GM23248 (cell line): ENCODE results near the gene HOXB3. TPM values are rescaled to one million over a fixed set of nuclear protein-coding genes. Genes with fewer than 3 reads are reported as not detected.

ENCODE experiments used
- DNase-seq: peaks from one replicate; pipeline ENCODE4 v3.0.0-alpha.2; 2015
- H2AFZ ChIP-seq: fragments of 200-600 bp; sonication (generic); 2 replicates; pipeline ENCODE4 v1.6.1; 2016; ENCODE audit warnings: antibody characterized with exemption
- H3F3A ChIP-seq: fragments of 200-600 bp; sonication (generic); 2 replicates; pipeline ENCODE4 v1.6.1; 2016; ENCODE audit warnings: mild to moderate bottlenecking, antibody characterized with exemption, mixed run types; ENCODE audit not compliant: insufficient read depth
- H3K27ac ChIP-seq: fragments of 200-600 bp; sonication (generic); 2 replicates; pipeline ENCODE4 v1.5.1; 2016; ENCODE audit warnings: mild to moderate bottlenecking
- H3K27me3 ChIP-seq: fragments of 200-600 bp; sonication (generic); replicated peaks from 2 replicates; pipeline ENCODE4 v1.6.1; 2016; ENCODE audit warnings: mild to moderate bottlenecking; ENCODE audit not compliant: insufficient read depth
- H3K36me3 ChIP-seq: fragments of 200-600 bp; sonication (generic); 2 replicates; pipeline ENCODE4 v1.6.1; 2016; ENCODE audit warnings: low read depth, mild to moderate bottlenecking
- H3K4me1 ChIP-seq: fragments of 200-600 bp; sonication (generic); 2 replicates; pipeline ENCODE4 v1.6.1; 2016; ENCODE audit warnings: mild to moderate bottlenecking; ENCODE audit not compliant: insufficient read depth
- H3K4me2 ChIP-seq: fragments of 200-600 bp; sonication (generic); one replicate; pipeline ENCODE4 v1.6.1; 2016; ENCODE audit warnings: mild to moderate bottlenecking; ENCODE audit not compliant: unreplicated experiment
- H3K4me3 ChIP-seq: fragments of 200-600 bp; sonication (generic); 2 replicates; pipeline ENCODE4 v1.5.1; 2016; ENCODE audit warnings: mild to moderate bottlenecking
- H3K79me2 ChIP-seq: fragments of 200-600 bp; sonication (generic); 2 replicates; pipeline ENCODE4 v1.6.1; 2016; ENCODE audit warnings: mild to moderate bottlenecking; ENCODE audit not compliant: insufficient read depth
- H3K9ac ChIP-seq: fragments of 200-600 bp; sonication (generic); 2 replicates; pipeline ENCODE4 v1.6.1; 2016; ENCODE audit warnings: mild to moderate bottlenecking
- H3K9me2 ChIP-seq: fragments of 200-600 bp; sonication (generic); 2 replicates; pipeline ENCODE4 v1.6.1; 2016; ENCODE audit warnings: mixed run types, mild to moderate bottlenecking, moderate library complexity; ENCODE audit not compliant: insufficient read depth
- H3K9me3 ChIP-seq: fragments of 200-600 bp; sonication (generic); one replicate; pipeline ENCODE4 v1.6.1; 2017; ENCODE audit warnings: low read depth
- H4K20me1 ChIP-seq: fragments of 200-600 bp; sonication (generic); 2 replicates; pipeline ENCODE4 v1.6.0; 2016; ENCODE audit not compliant: insufficient read depth
- EZH2 ChIP-seq: fragments of 200-600 bp; sonication (generic); IDR thresholded peaks from 2 replicates; pipeline ENCODE4 v1.6.1; 2018; ENCODE audit warnings: antibody characterized with exemption, mild to moderate bottlenecking; ENCODE audit not compliant: insufficient read depth, poor library complexity, severe bottlenecking
- EZH2phosphoT487 ChIP-seq: fragments of 200-600 bp; sonication (generic); IDR thresholded peaks from 2 replicates; pipeline ENCODE4 v1.6.1; 2018; ENCODE audit warnings: antibody characterized with exemption, moderate library complexity, mild to moderate bottlenecking, low read depth; ENCODE audit not compliant: insufficient read depth
- WGBS, 2 experiments: methylation state at CpG; one replicate each; pipeline ENCODE4 v1.1.6; 2015 to 2017; ENCODE audit warnings: low lambda C conversion rate in 2 of 2, low coverage in 1 of 2; ENCODE audit errors: missing lambda C conversion rate in 2 of 2; 5-methylcytosine and 5-hydroxymethylcytosine counted together
- in situ Hi-C: fragments of 300-500 bp; cut with MboI; formaldehyde crosslinking; loops from 2 replicates; pipeline ENCODE4 v1.15.0; 2020
- polyA plus RNA-seq: library from polyadenylated mRNA; unstranded; fragments of >200 nt; fragmentation: Nextera tagmentation; extraction: Ambion mirVana; gene quantifications from 2 replicates; pipeline ENCODE4 v1.2.1, GENCODE V29; 2016
- total RNA-seq: library from RNA; depleted of rRNA; stranded (reverse); fragments of >200 nt; shearing (Covaris generic); gene quantifications from 2 replicates; pipeline ENCODE4 v1.2.3, GENCODE V29; 2014

Gene HOXB3
- total and polyA plus RNA-seq, 2 experiments from 2014 or later: 1.9 to 2.4 TPM

DNA sequence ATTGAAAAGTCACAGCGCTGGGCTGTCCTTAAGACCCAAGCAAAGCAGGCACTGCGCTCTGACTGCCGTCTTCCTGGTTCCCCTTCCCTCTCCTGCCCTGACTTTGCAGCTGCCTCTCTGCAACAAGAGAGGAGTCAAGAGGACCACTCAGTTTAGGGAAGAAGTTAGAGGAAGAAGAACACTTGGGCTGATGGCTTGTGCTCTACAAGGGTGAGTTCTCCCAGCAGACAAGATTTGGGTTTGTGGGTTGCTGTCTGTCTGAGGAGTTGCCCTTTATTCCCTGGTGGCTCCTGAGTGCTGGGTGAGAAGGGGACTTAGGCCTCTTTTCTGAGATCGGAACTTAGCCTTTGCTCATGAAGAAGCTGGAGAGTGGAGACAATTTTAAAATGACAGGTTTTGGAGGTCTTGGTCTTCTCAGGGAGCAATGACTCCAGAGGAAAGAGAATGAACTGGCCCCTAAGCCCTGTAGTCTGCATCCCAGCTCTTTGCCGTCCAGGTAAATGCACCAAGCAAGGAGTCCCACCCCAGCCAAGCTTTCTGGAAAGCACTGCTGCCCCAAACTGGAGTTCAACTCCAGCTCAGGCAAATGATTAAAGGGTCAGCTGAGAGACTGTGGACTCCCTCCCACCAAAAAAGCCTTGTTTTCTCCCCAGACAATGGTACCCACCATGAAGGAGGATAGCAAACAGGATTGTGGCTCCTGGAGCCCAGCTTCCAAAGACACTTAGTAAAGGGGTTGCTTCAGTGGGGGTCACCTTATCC, 38.8 kb upstream of the HOXB3 start:
- Histone ChIP-seq H3K27me3 (peaks cover 98% of the 10 kb centered on the region), H3K4me2 (no peak overlapping the region), H3K4me3 (no peak overlapping the region), H3K9ac (no peak overlapping the region), H2AFZ (no peak overlapping the region), H3K27ac (no peak overlapping the region), H3K9me3 (no peaks in the 10 kb centered on the region), H3K36me3 (no peaks in the 10 kb centered on the region), H3F3A (no peaks in the 10 kb centered on the region), H3K79me2 (no peaks in the 10 kb centered on the region), H4K20me1 (no peaks in the 10 kb centered on the region), H3K4me1 (no peaks in the 10 kb centered on the region), H3K9me2 (no peaks in the 10 kb centered on the region)
- 29 to 30% methylated on average over 5 of the region's 5 CpGs for WGBS, 2 experiments
- in situ Hi-C loops: no loop called here
- DNase-seq: no peak
- TF ChIP-seq EZH2phosphoT487: no peak
- no peak for TF ChIP-seq EZH2

DNA sequence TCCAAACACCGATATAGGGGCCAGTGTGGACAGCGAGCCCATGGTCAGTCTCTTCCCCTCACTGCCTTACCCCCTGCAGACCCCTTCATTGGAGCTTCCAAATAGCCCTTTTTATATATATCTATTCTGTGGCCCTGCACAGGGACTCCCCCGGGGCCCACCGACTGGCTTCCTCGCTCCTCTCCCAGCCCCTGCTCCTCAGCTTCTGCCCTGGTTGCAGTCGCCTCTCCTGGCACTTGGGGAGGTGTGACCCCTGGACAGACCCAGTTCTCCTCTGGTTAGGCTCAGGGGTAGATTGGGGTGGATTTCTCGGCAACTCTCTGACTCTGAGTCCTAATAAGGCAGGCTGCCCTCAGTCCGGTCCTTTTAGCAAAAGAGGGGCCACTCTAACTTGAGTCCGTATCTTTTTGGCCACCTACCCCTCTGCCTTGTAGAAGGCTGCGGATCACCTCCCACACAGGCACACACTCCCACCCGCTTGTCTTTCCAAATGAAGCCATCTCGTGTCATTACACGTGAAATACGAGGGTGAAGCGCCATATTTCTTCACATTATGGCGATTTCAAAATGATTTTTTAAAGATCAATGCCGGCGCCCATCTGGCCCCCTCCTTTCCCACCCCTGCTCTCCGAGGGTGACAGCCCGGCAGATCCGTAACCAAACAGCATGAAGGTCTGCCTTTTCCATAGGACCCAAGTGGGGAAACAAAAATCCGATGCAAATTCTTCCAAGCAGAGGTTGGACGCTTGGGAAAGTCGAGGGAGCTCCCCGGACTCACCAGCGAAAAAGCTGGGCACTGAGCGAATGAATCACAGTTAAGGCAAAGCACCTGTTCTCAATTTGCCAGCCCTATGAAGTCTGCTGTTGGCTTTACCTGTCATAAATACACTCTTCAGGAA, 37.8 kb upstream of the HOXB3 start:
- Histone ChIP-seq H3K9me3 (no peaks in the 10 kb centered on the region), H3K4me3 (no peak overlapping the region), H3K4me1 (no peaks in the 10 kb centered on the region), H4K20me1 (no peaks in the 10 kb centered on the region), H3K36me3 (no peaks in the 10 kb centered on the region), H2AFZ (no peak overlapping the region), H3K27ac (no peak overlapping the region), H3F3A (no peaks in the 10 kb centered on the region), H3K79me2 (no peaks in the 10 kb centered on the region), H3K27me3 (peaks cover 98% of the 10 kb centered on the region), H3K9me2 (no peaks in the 10 kb centered on the region), H3K9ac (no peak overlapping the region), H3K4me2 (no peak overlapping the region)
- WGBS, 2 experiments: 10 to 11% methylated on average over 27 of the region's 27 CpGs
- DNase-seq: no peak
- in situ Hi-C loops: no loop called here
- no peak for TF ChIP-seq EZH2phosphoT487
- TF ChIP-seq EZH2: no peak

DNA sequence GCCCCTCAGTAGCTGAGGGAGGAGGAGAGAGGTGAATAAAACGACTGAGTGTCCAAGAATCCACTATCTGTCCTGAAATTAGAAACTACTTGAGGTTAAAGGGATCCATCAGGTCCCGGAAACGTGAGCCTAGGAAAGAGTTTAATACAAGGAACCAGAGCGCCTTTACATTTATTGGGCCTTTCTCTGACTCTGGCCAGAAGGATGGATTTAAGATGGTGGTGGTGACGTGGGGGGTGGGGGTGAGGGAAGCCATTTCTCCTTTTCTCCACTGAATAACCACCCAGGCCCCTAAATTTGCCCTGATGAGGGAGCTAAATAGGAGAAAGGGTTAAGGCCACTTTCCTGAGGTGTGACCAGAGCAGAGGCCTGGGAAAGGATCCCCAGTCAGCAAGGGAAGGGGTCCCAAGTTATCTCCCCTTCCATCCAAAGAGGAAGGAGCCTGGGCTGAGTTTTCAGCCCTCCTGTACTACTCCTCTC, 37.1 kb upstream of the HOXB3 start:
- H3K4me3 ChIP-seq: no peak overlapping the region
- H3K4me1 ChIP-seq: no peaks in the 10 kb centered on the region
- in situ Hi-C loops: no loop called here
- no peaks in the 10 kb centered on the region for H3K79me2 ChIP-seq
- no peak overlapping the region for H3K4me2 ChIP-seq
- no peaks in the 10 kb centered on the region for H3K9me2 ChIP-seq
- 19 to 25% methylated on average over 5 of the region's 5 CpGs for WGBS, 2 experiments
- H4K20me1 ChIP-seq: no peaks in the 10 kb centered on the region
- peaks cover 98% of the 10 kb centered on the region for H3K27me3 ChIP-seq
- H3K36me3 ChIP-seq: no peaks in the 10 kb centered on the region
- no peak for DNase-seq
- H3K9ac ChIP-seq: no peak overlapping the region
- TF ChIP-seq EZH2: no peak
- TF ChIP-seq EZH2phosphoT487: 0 out of 2 replicates have a peak, but pooled peaks have one; percentile 58
- no peaks in the 10 kb centered on the region for H3K9me3 ChIP-seq
- H2AFZ ChIP-seq: no peak overlapping the region
- no peaks in the 10 kb centered on the region for H3F3A ChIP-seq
- H3K27ac ChIP-seq: no peak overlapping the region

DNA sequence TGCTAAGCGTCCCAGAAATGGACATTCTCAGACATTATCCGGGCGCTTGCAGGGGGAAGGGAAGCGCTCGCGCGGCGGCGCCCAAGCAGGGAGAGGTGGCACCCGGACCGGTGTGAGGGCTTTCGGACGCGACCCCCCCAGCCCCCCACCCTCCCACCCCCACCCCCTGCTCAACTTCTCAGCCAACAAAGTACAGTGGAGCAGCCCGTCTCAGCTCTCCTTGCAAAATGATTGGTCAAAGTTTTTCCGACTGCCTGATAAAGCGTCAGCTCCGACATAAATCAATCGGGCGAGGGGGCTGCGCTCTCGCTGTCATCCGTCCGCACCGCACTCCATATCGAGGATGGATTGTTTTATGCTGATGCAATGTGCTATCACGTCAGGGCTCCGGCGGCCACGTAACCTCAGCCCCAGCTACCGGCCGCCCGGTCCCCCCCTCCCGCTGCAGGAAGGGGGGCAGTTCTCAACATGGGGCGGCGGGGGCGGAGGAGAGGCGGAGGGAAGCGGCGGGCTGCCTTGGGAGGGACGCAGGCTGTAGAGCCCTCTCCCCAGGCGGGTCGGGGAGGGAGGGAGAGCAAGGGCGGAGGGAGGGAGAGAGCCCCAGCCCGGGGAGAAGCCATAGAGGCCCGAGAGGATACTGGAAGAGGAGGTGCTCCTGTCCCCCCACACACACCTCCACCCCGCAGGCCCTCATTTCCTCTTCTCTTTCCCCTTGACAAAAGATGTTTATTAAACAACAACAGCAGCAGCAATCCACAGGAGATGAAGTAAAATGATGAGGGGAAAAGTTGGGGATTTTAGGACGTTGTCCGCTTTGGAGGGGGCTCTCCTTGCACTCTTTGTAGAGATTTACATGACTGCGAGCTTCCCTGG, 36.4 kb upstream of the HOXB3 start, which contains the start of gene HOXB9:
Gene HOXB9, minus strand, starts transcription at position 114 of the 873 bp plus-strand sequence. Its CDS starts 89 bp downstream, at position 25.
- 3 to 7% methylated on average over 30 to 49 of the region's 50 CpGs for WGBS, 2 experiments
- no peaks in the 10 kb centered on the region for H3K9me2 ChIP-seq
- no peaks in the 10 kb centered on the region for H3K36me3 ChIP-seq
- H3K4me2 ChIP-seq: peak within 1 kb of the TSS; percentile 62
- in situ Hi-C loops: no loop called here
- peak within 1 kb of the TSS; percentile 50 for H2AFZ ChIP-seq
- H3K9me3 ChIP-seq: no peaks in the 10 kb centered on the region
- peak; percentile 51 for DNase-seq
- H3K27me3 ChIP-seq: peaks cover 98% of the 10 kb centered on the region
- H3F3A ChIP-seq: no peaks in the 10 kb centered on the region
- H4K20me1 ChIP-seq: no peaks in the 10 kb centered on the region
- TF ChIP-seq EZH2phosphoT487 (peak; percentile 81), EZH2 (no peak)
- H3K4me3 ChIP-seq: peak within 1 kb of the TSS; percentile 41
- H3K4me1 ChIP-seq: no peaks in the 10 kb centered on the region
- H3K27ac ChIP-seq: no peak within 1 kb of the TSS
- no peaks in the 10 kb centered on the region for H3K79me2 ChIP-seq
- H3K9ac ChIP-seq: no peak within 1 kb of the TSS
